ENCODE data around the gene CKS2. TPM values are rescaled to one million over a fixed set of nuclear protein-coding genes. Genes with fewer than 3 reads are reported as not detected.

CKS2 gene
- total and polyA plus RNA-seq, 2 of the 8 experiments (the other 6 are each of a cell fraction or from before 2014, with no cell fraction given), result 337 to 689 TPM

- H2BK20ac ChIP-seq (ENCODE audit: low read length), result no peak overlapping the region
- no peak for TF ChIP-seq CTBP2 (IDR thresholded peaks at IDR 0.05; ENCODE audit: borderline replicate concordance, insufficient read depth, insufficient read length, low read length)
- peak in 1 of 2 experiments; percentile 63; a peak in 1 of 3 replicates for TF ChIP-seq POLR2A (IDR thresholded peaks at IDR 0.05; ENCODE audit: control extremely low read depth in 1 of 2, low read depth in 2 of 2, low read length in 2 of 2)
- TF ChIP-seq TEAD4 (IDR thresholded peaks at IDR 0.05; ENCODE audit: low read depth, low read length), result no peak
- TF ChIP-seq POLR2AphosphoS5 (IDR thresholded peaks at IDR 0.05; ENCODE audit: low read depth, low read length), result 0 out of 2 replicates have a peak, but pooled peaks have one; percentile 15
- TF ChIP-seq CHD1 (IDR thresholded peaks at IDR 0.05; ENCODE audit: low read depth, low read length), result peak; percentile 70; the same call in 1 of the 2 replicates
- TF ChIP-seq TBP (IDR thresholded peaks at IDR 0.05; ENCODE audit: low read depth, low read length), result 0 out of 2 replicates have a peak, but pooled peaks have one; percentile 22
- no peak overlapping the region for H3K14ac ChIP-seq (ENCODE audit: insufficient read length)
- H3K9me3 ChIP-seq (ENCODE audit: insufficient read depth in 2 of 2, low read depth in 1 of 2, low read length in 1 of 2), result no peaks in the 10 kb centered on the region
- 0 out of 2 replicates have a peak, but pooled peaks cover 2% of the 10 kb centered on the region for H3K23me2 ChIP-seq (ENCODE audit: low read depth, low read length)
- H3K79me2 ChIP-seq (ENCODE audit: control insufficient read depth in 1 of 2, insufficient read depth in 2 of 2, low read length in 2 of 2), result peaks cover 36 to 44% of the 10 kb centered on the region in 2 experiments
- H3K56ac ChIP-seq (replicated peaks; ENCODE audit: insufficient read length, low read depth, low read length), result peak overlapping the region; percentile 35
- H2BK5ac ChIP-seq (ENCODE audit: low read depth, low read length), result peak overlapping the region; percentile 95
- H4K8ac ChIP-seq (ENCODE audit: extremely low read depth, insufficient read depth, low read length), result peak overlapping the region; percentile 100; the same call in 1 of the 2 replicates
- peak overlapping the region; percentile 69 to 100 (median 90) for H3K4me3 ChIP-seq (ENCODE audit: extremely low read depth in 1 of 4, insufficient read depth in 2 of 4, low read depth in 3 of 4, low read length in 4 of 4)
- H2AFZ ChIP-seq (ENCODE audit: low read length), result no peak overlapping the region
- H2BK12ac ChIP-seq (ENCODE audit: low read depth, low read length), result no peak overlapping the region; the same call in none of the 2 replicates
- H3K4me1 ChIP-seq (replicated peaks in 1 of 4; ENCODE audit: control insufficient read depth in 3 of 4, insufficient read depth in 4 of 4, low read length in 3 of 4), result peaks cover 0 to 6% (median 3%) of the 10 kb centered on the region in 4 experiments; a peak in 5 of 7 replicates
- no peak overlapping the region for H2BK15ac ChIP-seq (ENCODE audit: low read length)
- H4K91ac ChIP-seq (replicated peaks; ENCODE audit: insufficient read length, low read length), result peak overlapping the region; percentile 79
- no peak overlapping the region for H3K23ac ChIP-seq (ENCODE audit: insufficient read length)
- peak overlapping the region; percentile 50 for H4K5ac ChIP-seq (ENCODE audit: insufficient read length, low read depth, low read length)
- peak overlapping the region; percentile 27 for H3K4ac ChIP-seq (replicated peaks; ENCODE audit: insufficient read length, low read depth, low read length)
- H3K27me3 ChIP-seq (replicated peaks in 1 of 4; ENCODE audit: control insufficient read depth in 3 of 4, extremely low read depth in 1 of 4, insufficient read depth in 3 of 4, low read length in 3 of 4), result no peaks in the 10 kb centered on the region
- H3K27ac ChIP-seq (ENCODE audit: low read depth, low read length), result peak overlapping the region; percentile 96
- H3K79me1 ChIP-seq (ENCODE audit: low read depth, low read length), result peaks cover 3% of the 10 kb centered on the region; the same call in 1 of the 2 replicates
- H2AK5ac ChIP-seq (ENCODE audit: low read depth, low read length), result no peak overlapping the region
- ChIA-PET CTCF (ENCODE audit: partially characterized antibody) (interaction anchor here (0.5 to 0.9 kb wide), 2 partner anchors 31 to 791 kb away, joined by 3 to 5 read pairs; no protein-coding TSS in a partner anchor), POLR2A (ENCODE audit: partially characterized antibody) (interaction anchor here (0.7 to 2.5 kb wide), 24 partner anchors 9 to 681 kb away, joined by 3 to 33 read pairs (median 3); partner anchors contain the start of genes SECISBP2 and SHC3)
- FAIRE-seq, result no peak
- H4K20me1 ChIP-seq (replicated peaks in 1 of 2; ENCODE audit: control insufficient read depth in 1 of 2, insufficient read depth in 2 of 2, low read length in 2 of 2), result peaks cover 12 to 24% of the 10 kb centered on the region in 2 experiments
- DNase-seq (ENCODE audit: low read depth in 1 of 2, low spot score in 2 of 2), result no peak
- peaks cover 0 to 29% (median 3%) of the 10 kb centered on the region in 4 experiments; a peak in 4 of 8 replicates for H3K36me3 ChIP-seq (ENCODE audit: control insufficient read depth in 2 of 4, insufficient read depth in 4 of 4, low read length in 3 of 4)
- H2BK120ac ChIP-seq (replicated peaks; ENCODE audit: low read depth, low read length), result no peak overlapping the region
- H3K18ac ChIP-seq (ENCODE audit: extremely low read depth, low read length), result no peak overlapping the region; the same call in 1 of the 2 replicates
- peak overlapping the region; percentile 91 to 98 (median 96) for H3K9ac ChIP-seq (replicated peaks in 1 of 4; ENCODE audit: extremely low read depth in 1 of 4, low read depth in 3 of 4, low read length in 3 of 4)
- H3K4me2 ChIP-seq (ENCODE audit: insufficient read depth in 1 of 2, low read depth in 2 of 2, low read length in 2 of 2), result peak overlapping the region; percentile 63 to 87
- WGBS, 2 experiments (ENCODE audit: extremely low coverage in 1 of 2, insufficient coverage in 1 of 2, insufficient read length in 1 of 2, insufficient replicate concordance in 2 of 2, low coverage in 1 of 2, low lambda C conversion rate in 2 of 2, missing lambda C conversion rate in 1 of 2), result 29% methylated on average over 23 of the region's 23 CpGs; no CpG with 5 or more reads in 1 of the 2 experiments
Observed at GRCh38 chr9:89309608-89310474, 1.2 kb upstream of the CKS2 start.

Measured in H1 (cell line).